Fibroblast of lung (primary cell): Measurements from ENCODE around the gene MELTF.

Experiments used
- CTCF ChIP-seq, 2 donors: IDR thresholded peaks in 1 of 2; conservative IDR thresholded peaks in 1 of 2; 1 replicate in 1 of 2; 2 replicates in 1 of 2; pipeline ENCODE4 v1.5.1; 2011 to 2012; ENCODE audit warnings: low read length in 2 of 2, control low read depth in 1 of 2, inconsistent platforms in 1 of 2, low read depth in 1 of 2, mild to moderate bottlenecking in 1 of 2
- EZH2 ChIP-seq: IDR thresholded peaks from 2 replicates; pipeline ENCODE4 v1.5.1; 2012; ENCODE audit warnings: low read length, control low read depth, mild to moderate bottlenecking; ENCODE audit errors: missing control alignments

GRCh38 chr3:197023998-197024651, 5.5 kb downstream of the MELTF start:
- TF ChIP-seq CTCF (conservative IDR thresholded peaks at IDR 0.05 in 1 of 2, IDR thresholded peaks at IDR 0.05 in 1 of 2; ENCODE audit: low read depth in 1 of 2, low read length in 2 of 2) (no peak), EZH2 (no peak)
